Inflammatory macrophage treated with lipopolysaccharide for 4 hours (primary cell): ENCODE measurements around the gene NOC2L.
A peak's percentile ranks its signal among the peaks of the same experiment; 100 is the strongest.
"Not testable (repeated sequence)": the region's sequence is repeated elsewhere in the genome, so short reads cannot be mapped to it uniquely, and the experiment has no call there.

Experiments used
- DNase-seq: peaks from one replicate; pipeline ENCODE4 v3.0.0-alpha.2; 2020

The NOC2L gene

DNA sequence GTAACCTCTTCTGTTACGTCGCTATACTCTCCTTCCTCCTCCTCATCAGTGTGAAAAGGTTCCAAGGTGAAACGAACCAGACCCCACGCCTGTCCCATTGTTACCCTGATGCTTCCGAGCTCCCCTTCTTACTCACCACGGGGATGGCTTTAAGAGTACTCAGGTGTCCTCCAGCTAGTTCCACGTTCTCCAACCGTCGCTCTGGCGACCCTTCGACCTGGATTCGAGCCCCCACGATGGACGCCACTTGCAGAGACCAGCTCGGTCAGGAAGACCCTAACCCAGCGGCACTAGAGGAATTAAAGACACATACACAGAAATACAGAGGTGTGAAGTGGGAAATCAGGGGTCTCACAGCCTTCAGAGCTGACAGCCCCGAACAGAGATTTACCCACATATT lies 61.1 kb downstream of the NOC2L start:
- DNase-seq: not testable (repeated sequence)

DNA sequence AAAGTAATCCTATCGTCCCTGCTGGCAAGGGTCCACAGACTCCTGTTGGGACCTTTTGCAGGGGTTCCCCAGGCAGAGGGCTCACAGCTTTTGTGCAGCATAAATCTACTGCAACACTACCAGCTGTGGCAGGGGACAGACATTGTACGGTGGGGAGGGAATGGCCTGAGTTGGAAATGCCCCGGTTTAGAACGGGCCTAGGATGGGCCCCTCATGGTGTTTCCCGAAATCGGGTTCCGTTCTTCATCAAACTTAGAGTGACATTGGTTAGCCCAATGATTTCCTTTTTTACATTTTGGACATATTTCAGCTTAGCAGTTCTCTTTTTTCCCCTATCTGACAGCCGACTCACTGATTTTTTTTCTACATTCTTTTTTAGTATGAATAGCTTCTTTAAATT lies 61.8 kb downstream of the NOC2L start:
- DNase-seq: peak; percentile 22
